ENCODE results near the gene GALNT9. TPM values are rescaled to one million over a fixed set of nuclear protein-coding genes. Genes with fewer than 3 reads are reported as not detected.

Gene GALNT9
- polyA plus RNA-seq, 1 experiment = not detected

- POLR2A ChIA-PET = no interaction called here
- no peak for DNase-seq (ENCODE audit: low read depth)
- H3K27me3 ChIP-seq (ENCODE audit: control insufficient read depth, insufficient read depth, low read length) = peaks cover 4% of the 10 kb centered on the region
Observed at GRCh38 chr12:132278401-132279183, 50.8 kb downstream of the GALNT9 start.

GRCh38 chr12:132277949-132278348, 51.4 kb downstream of the GALNT9 start:
- TF ChIP-seq CTCF (IDR thresholded peaks at IDR 0.05; ENCODE audit: insufficient read depth, low read depth, low read length) = no peak
- ChIA-PET CTCF (no interaction called here), POLR2A (no interaction called here)
- Histone ChIP-seq H3K4me3 (ENCODE audit: low read depth, low read length) (no peak overlapping the region), H3K36me3 (ENCODE audit: control insufficient read depth, insufficient read depth, low read length) (no peaks in the 10 kb centered on the region), H3K27me3 (ENCODE audit: control insufficient read depth, insufficient read depth, low read length) (peaks cover 4% of the 10 kb centered on the region)
- no peak for DNase-seq (ENCODE audit: low read depth)

More at GRCh38 chr12:132278401-132279183, 50.8 kb downstream of the GALNT9 start:
- Histone ChIP-seq H3K4me3 (ENCODE audit: low read depth, low read length) (no peak overlapping the region), H3K36me3 (ENCODE audit: control insufficient read depth, insufficient read depth, low read length) (no peaks in the 10 kb centered on the region)
- no peak for TF ChIP-seq CTCF (IDR thresholded peaks at IDR 0.05; ENCODE audit: insufficient read depth, low read depth, low read length)
- CTCF ChIA-PET = no interaction called here

- TF ChIP-seq CTCF (IDR thresholded peaks at IDR 0.05; ENCODE audit: insufficient read depth, low read depth, low read length) = no peak
- no peak overlapping the region for H3K4me3 ChIP-seq (ENCODE audit: low read depth, low read length)
- ChIA-PET POLR2A (no interaction called here), CTCF (no interaction called here)
- H3K27me3 ChIP-seq (ENCODE audit: control insufficient read depth, insufficient read depth, low read length) = peaks cover 6% of the 10 kb centered on the region
- no peaks in the 10 kb centered on the region for H3K36me3 ChIP-seq (ENCODE audit: control insufficient read depth, insufficient read depth, low read length)
- no peak for DNase-seq (ENCODE audit: low read depth)
Observed at GRCh38 chr12:132277374-132277941, 51.9 kb downstream of the GALNT9 start.

DNA sequence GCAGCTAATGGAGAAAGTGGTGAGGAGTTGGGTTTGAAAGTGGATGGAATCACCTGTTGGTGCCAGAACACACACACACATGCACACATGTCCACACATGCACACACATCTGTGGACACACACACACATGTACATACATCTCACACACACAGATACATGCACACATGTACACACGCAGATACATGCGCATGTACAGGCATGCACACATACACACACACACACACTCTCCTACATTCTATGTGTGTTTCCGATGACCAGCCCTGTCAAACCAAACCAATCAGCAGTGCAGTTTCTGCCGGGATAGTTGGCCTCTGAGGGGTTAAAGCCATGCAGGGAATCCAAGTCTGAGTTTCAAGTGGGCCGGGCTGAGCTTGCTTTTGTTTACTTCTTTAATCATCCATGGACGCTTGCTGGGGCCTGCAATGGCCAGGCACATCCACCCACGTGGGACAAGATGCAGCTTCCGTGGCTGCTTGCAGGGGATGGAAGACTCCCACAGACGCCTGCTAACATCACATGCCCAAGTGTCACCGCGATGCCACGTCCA, 52.5 kb downstream of the GALNT9 start:
- H3K36me3 ChIP-seq (ENCODE audit: control insufficient read depth, insufficient read depth, low read length) = no peaks in the 10 kb centered on the region
- no peak for DNase-seq (ENCODE audit: low read depth)
- POLR2A ChIA-PET = no interaction called here
- CTCF ChIA-PET = no interaction called here
- TF ChIP-seq CTCF (IDR thresholded peaks at IDR 0.05; ENCODE audit: insufficient read depth, low read depth, low read length) = no peak
- no peak overlapping the region for H3K4me3 ChIP-seq (ENCODE audit: low read depth, low read length)
- H3K27me3 ChIP-seq (ENCODE audit: control insufficient read depth, insufficient read depth, low read length) = peaks cover 6% of the 10 kb centered on the region

DNA sequence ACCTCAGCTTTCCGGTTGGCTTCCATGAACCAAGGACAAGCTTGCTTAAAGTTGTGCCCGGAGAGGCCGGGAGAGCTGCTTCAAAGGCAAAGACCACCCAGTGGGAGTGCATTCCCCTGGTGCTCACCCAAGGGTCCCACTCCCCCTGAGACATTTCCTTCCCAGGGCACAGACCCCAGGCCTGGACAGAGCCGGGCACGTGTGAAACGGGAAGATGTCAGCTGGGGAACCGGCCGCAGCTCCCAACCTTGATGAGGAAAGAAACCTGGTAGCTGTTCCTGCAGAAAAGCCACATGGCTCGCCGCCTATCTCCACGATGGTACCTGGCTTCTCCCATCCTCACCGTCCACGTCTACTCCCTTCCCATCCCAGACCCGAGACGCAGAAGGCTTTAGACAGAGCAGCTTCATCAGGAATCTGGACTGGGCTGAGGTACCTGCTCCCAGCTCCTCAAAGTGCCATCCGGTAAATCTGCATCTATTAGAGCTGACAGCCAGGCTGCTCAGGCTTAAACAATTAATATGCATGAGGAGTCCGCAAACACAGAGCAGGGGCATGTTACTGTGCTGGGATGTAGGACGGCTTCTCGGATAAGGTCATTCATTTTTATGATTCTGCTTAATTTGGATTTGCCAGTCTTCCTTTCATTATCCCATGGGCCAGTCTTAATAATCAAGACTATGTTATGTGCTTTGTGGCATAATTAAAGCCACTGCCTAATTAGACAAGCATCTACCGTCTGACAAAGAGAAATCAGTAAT, 53.1 kb downstream of the GALNT9 start:
- ChIA-PET POLR2A (no interaction called here), CTCF (interaction anchor here (1.7 kb wide), 1 partner anchor 122 kb away, joined by 5 read pairs; no protein-coding TSS in a partner anchor)
- Histone ChIP-seq H3K36me3 (ENCODE audit: control insufficient read depth, insufficient read depth, low read length) (no peaks in the 10 kb centered on the region), H3K4me3 (ENCODE audit: low read depth, low read length) (no peak overlapping the region), H3K27me3 (ENCODE audit: control insufficient read depth, insufficient read depth, low read length) (peaks cover 6% of the 10 kb centered on the region)
- TF ChIP-seq CTCF (IDR thresholded peaks at IDR 0.05; ENCODE audit: insufficient read depth, low read depth, low read length) = no peak
- DNase-seq (ENCODE audit: low read depth) = no peak

All from BJ (cell line).